ENCODE data around the gene RIBC2.

RIBC2 gene

DNA sequence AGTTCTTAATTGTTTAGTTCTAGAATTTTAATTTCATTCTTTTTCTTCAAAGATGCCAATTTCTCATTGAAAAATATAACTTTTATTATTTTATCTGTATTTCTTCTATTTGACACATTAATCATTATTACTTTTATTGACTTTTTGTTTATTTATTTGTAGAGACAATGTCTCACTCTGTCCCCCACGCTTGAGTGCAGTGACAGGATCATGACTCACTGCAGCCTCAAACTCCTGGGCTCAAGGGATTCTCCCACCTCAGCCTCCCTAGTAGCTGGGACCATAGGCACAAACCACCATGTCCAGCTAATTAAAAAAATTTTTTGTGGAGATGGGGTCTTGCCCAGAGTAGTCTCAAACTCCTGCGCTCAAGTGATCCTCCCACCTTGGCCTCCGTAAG is 58.9 kb downstream of the RIBC2 start:
- no peak overlapping the region for H3K9ac ChIP-seq (ENCODE audit: low read length)

DNA sequence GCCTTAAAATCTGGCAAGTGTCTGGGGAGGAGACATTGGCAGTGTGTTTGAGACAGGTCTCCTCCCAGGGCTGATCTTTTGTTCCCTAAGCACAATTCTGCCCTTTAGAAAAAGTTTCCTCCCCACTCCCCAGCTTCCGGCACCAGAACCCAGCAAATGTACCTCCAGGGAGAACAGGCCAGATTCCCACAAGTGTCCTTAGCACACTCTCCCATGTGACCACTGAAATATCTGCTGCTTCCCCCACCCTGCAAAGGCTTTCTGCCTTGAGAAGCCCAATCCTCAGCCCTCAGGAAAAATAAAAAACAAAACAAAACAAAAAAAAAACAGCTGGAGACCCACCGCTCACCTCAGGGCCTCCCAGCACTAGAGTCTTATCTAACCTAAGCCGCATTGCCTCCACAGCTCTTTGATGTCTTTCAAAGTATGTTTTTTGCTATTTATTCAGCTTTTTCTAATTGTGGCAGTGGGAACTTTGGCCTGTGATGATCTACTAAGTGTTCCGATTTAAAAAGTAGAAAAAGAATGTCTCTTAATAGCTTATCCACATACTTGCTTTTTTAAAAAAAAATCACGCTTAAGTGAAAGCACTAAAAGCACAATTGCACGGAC is 60.2 kb downstream of the RIBC2 start:
- Histone ChIP-seq H3K4me3 (ENCODE audit: insufficient read depth in 1 of 2, low read depth in 1 of 2, low read length in 2 of 2) (no peak overlapping the region), H4K8ac (ENCODE audit: low read length) (no peak overlapping the region), H3K18ac (ENCODE audit: low read depth in 1 of 2, low read length in 2 of 2) (peak overlapping the region in 1 of 2 experiments; percentile 13), H3K79me1 (replicated peaks; ENCODE audit: low read length, poor library complexity, severe bottlenecking) (no peaks in the 10 kb centered on the region), H2BK5ac (ENCODE audit: low read depth, low read length, poor library complexity, severe bottlenecking) (no peak overlapping the region), H3K14ac (ENCODE audit: low read length in 2 of 2) (no peak overlapping the region), H3K4me1 (ENCODE audit: control insufficient read depth, insufficient read depth, low read depth, low read length) (peaks cover 14% of the 10 kb centered on the region), H2AFZ (ENCODE audit: low read depth, low read length) (no peak overlapping the region), H2BK15ac (ENCODE audit: low read depth, poor library complexity, severe bottlenecking) (no peak overlapping the region), H3K36me3 (ENCODE audit: control insufficient read depth in 1 of 2, insufficient read depth in 2 of 2, low read depth in 1 of 2, low read length in 2 of 2) (no peaks in the 10 kb centered on the region), H3K9me3 (ENCODE audit: control insufficient read depth, low read length) (no peaks in the 10 kb centered on the region), H3K4ac (ENCODE audit: low read depth in 1 of 2, low read length in 2 of 2) (no peak overlapping the region), H2BK120ac (ENCODE audit: low read depth, low read length) (peak overlapping the region; percentile 54), H3K27ac (ENCODE audit: low read length, poor library complexity, severe bottlenecking) (no peak overlapping the region), H3K9ac (ENCODE audit: low read length) (no peak overlapping the region), H3K4me2 (ENCODE audit: low read length, poor library complexity, severe bottlenecking) (no peak overlapping the region), H2BK12ac (ENCODE audit: low read length in 2 of 2) (no peak overlapping the region), H3K23ac (ENCODE audit: low read length in 2 of 2) (no peak overlapping the region), H3K27me3 (ENCODE audit: control insufficient read depth in 1 of 2, insufficient read depth in 1 of 2, low read length in 2 of 2) (no peaks in the 10 kb centered on the region), H4K91ac (ENCODE audit: low read length) (no peak overlapping the region), H2AK5ac (ENCODE audit: low read length, severe bottlenecking) (no peak overlapping the region)
- WGBS: 73% methylated on average over 3 of the region's 6 CpGs
- no peak for DNase-seq

More for the DNA sequence above, 58.9 kb downstream of the RIBC2 start:
- H2AFZ ChIP-seq (ENCODE audit: low read depth, low read length): no peak overlapping the region
- no peak overlapping the region for H2AK5ac ChIP-seq (ENCODE audit: low read length, severe bottlenecking)
- no peak overlapping the region for H2BK120ac ChIP-seq (ENCODE audit: low read depth, low read length)
- no peak overlapping the region for H2BK12ac ChIP-seq (ENCODE audit: low read length in 2 of 2)
- H3K14ac ChIP-seq (ENCODE audit: low read length in 2 of 2): no peak overlapping the region
- no peak overlapping the region for H4K91ac ChIP-seq (ENCODE audit: low read length)
- no peak overlapping the region for H2BK5ac ChIP-seq (ENCODE audit: low read depth, low read length, poor library complexity, severe bottlenecking)
- H3K4me1 ChIP-seq (ENCODE audit: control insufficient read depth, insufficient read depth, low read depth, low read length): peaks cover 10% of the 10 kb centered on the region
- no peak overlapping the region for H4K8ac ChIP-seq (ENCODE audit: low read length)
- H3K27ac ChIP-seq (ENCODE audit: low read length, poor library complexity, severe bottlenecking): no peak overlapping the region
- 74% methylated on average over 3 of the region's 3 CpGs for WGBS
- H3K4me2 ChIP-seq (ENCODE audit: low read length, poor library complexity, severe bottlenecking): no peak overlapping the region
- no peak overlapping the region for H3K18ac ChIP-seq (ENCODE audit: low read depth in 1 of 2, low read length in 2 of 2)
- H3K36me3 ChIP-seq (ENCODE audit: control insufficient read depth in 1 of 2, insufficient read depth in 2 of 2, low read depth in 1 of 2, low read length in 2 of 2): no peaks in the 10 kb centered on the region
- no peak overlapping the region for H3K4ac ChIP-seq (ENCODE audit: low read depth in 1 of 2, low read length in 2 of 2)
- no peaks in the 10 kb centered on the region for H3K79me1 ChIP-seq (replicated peaks; ENCODE audit: low read length, poor library complexity, severe bottlenecking)
- no peak overlapping the region for H3K4me3 ChIP-seq (ENCODE audit: insufficient read depth in 1 of 2, low read depth in 1 of 2, low read length in 2 of 2)
- no peak overlapping the region for H3K23ac ChIP-seq (ENCODE audit: low read length in 2 of 2)
- no peak for DNase-seq
- peaks cover 9% of the 10 kb centered on the region for H3K9me3 ChIP-seq (ENCODE audit: control insufficient read depth, low read length)
- H2BK15ac ChIP-seq (ENCODE audit: low read depth, poor library complexity, severe bottlenecking): no peak overlapping the region
- no peaks in the 10 kb centered on the region for H3K27me3 ChIP-seq (ENCODE audit: control insufficient read depth in 1 of 2, insufficient read depth in 1 of 2, low read length in 2 of 2)

DNA sequence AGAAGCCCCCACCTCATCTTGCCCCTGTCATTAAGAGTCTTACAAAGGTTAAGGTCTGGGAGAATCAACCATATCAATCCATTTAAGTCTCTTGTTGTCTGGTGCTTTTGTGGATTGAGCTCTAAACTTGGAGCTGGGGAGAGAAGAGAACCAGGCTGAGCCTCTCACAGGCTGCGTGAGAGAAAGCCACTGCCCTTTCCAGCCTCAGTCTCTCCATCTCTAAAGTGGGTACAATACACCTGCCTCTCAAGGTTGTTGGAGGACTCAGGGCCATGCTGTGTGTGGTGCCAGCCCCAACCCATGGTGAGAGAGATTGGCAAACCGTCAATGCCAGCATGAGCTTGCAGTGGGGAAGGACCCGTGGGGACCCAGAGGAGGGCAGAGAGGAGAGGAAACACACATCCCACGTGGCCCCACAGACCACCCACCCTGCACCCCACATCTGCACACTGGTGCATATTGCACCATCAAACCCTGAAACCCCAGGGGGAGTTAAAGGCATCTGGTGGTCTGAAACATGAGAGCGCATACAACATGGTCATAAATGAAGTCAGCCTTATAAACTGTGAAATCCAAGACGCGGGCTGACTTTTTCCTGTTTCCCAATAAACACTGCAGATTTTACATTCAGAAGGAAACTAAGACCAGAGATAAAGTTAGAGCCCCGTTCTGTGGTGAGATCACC is 61.7 kb downstream of the RIBC2 start:
- H3K9me3 ChIP-seq (ENCODE audit: control insufficient read depth, low read length): no peaks in the 10 kb centered on the region
- no peak overlapping the region for H3K4me3 ChIP-seq (ENCODE audit: insufficient read depth in 1 of 2, low read depth in 1 of 2, low read length in 2 of 2)
- H3K27me3 ChIP-seq (ENCODE audit: control insufficient read depth in 1 of 2, insufficient read depth in 1 of 2, low read length in 2 of 2): no peaks in the 10 kb centered on the region
- 88% methylated on average over 7 of the region's 8 CpGs for WGBS
- peak overlapping the region in 1 of 2 experiments; percentile 40 for H2BK12ac ChIP-seq (ENCODE audit: low read length in 2 of 2)
- H4K91ac ChIP-seq (ENCODE audit: low read length): peak overlapping the region; percentile 3
- no peak overlapping the region for H2BK120ac ChIP-seq (ENCODE audit: low read depth, low read length)
- no peak overlapping the region for H3K4me2 ChIP-seq (ENCODE audit: low read length, poor library complexity, severe bottlenecking)
- H3K18ac ChIP-seq (ENCODE audit: low read depth in 1 of 2, low read length in 2 of 2): no peak overlapping the region
- no peak overlapping the region for H3K23ac ChIP-seq (ENCODE audit: low read length in 2 of 2)
- DNase-seq: no peak
- no peak overlapping the region for H3K27ac ChIP-seq (ENCODE audit: low read length, poor library complexity, severe bottlenecking)
- no peak overlapping the region for H3K4ac ChIP-seq (ENCODE audit: low read depth in 1 of 2, low read length in 2 of 2)
- H3K4me1 ChIP-seq (ENCODE audit: control insufficient read depth, insufficient read depth, low read depth, low read length): peaks cover 8% of the 10 kb centered on the region
- no peak overlapping the region for H4K8ac ChIP-seq (ENCODE audit: low read length)
- H3K9ac ChIP-seq (ENCODE audit: low read length): no peak overlapping the region
- H2BK15ac ChIP-seq (ENCODE audit: low read depth, poor library complexity, severe bottlenecking): no peak overlapping the region
- no peak overlapping the region for H3K14ac ChIP-seq (ENCODE audit: low read length in 2 of 2)
- no peaks in the 10 kb centered on the region for H3K36me3 ChIP-seq (ENCODE audit: control insufficient read depth in 1 of 2, insufficient read depth in 2 of 2, low read depth in 1 of 2, low read length in 2 of 2)
- no peak overlapping the region for H2BK5ac ChIP-seq (ENCODE audit: low read depth, low read length, poor library complexity, severe bottlenecking)
- no peak overlapping the region for H2AFZ ChIP-seq (ENCODE audit: low read depth, low read length)
- no peaks in the 10 kb centered on the region for H3K79me1 ChIP-seq (replicated peaks; ENCODE audit: low read length, poor library complexity, severe bottlenecking)
- H2AK5ac ChIP-seq (ENCODE audit: low read length, severe bottlenecking): no peak overlapping the region

DNA sequence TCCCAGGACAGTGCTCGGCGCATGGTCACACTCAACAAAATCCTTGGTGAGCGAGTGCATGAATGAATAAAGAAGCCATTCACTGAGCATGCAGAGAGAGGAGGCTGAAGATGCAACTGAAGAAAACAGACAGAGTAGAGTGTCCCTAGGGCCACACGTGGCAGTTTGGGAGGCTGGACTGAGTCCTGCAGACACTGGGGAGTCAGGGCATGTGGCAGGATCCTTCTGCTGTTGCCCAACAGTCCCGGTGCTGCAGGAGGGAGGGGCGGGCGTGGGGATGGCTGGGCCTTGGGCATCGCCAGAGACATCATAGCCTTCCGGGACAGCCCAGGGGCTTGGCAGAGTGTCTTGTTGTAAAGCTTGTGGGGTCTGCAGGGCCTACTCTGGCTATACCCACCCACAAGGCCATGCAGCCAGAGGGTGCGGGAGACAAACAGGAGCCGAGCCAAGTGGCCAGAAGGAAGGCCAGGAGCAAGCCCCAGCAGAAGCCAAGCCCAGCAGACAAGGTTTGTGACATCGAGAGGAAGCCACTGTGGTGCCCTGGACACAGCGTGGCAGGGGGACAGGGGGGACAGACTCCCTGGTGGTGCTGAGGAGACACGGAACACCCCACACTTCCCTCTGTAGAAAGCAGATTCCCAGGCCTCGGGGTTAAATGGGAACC is 62.5 kb downstream of the RIBC2 start:
- WGBS: 96% methylated on average over 14 of the region's 15 CpGs
- no peak overlapping the region for H4K91ac ChIP-seq (ENCODE audit: low read length)
- H3K4me1 ChIP-seq (ENCODE audit: control insufficient read depth, insufficient read depth, low read depth, low read length): peaks cover 4% of the 10 kb centered on the region

More for the DNA sequence above, 62.5 kb downstream of the RIBC2 start:
- H3K4ac ChIP-seq (ENCODE audit: low read depth in 1 of 2, low read length in 2 of 2): no peak overlapping the region
- no peaks in the 10 kb centered on the region for H3K27me3 ChIP-seq (ENCODE audit: control insufficient read depth in 1 of 2, insufficient read depth in 1 of 2, low read length in 2 of 2)
- H3K4me3 ChIP-seq (ENCODE audit: insufficient read depth in 1 of 2, low read depth in 1 of 2, low read length in 2 of 2): no peak overlapping the region
- H2AFZ ChIP-seq (ENCODE audit: low read depth, low read length): no peak overlapping the region
- no peak overlapping the region for H3K27ac ChIP-seq (ENCODE audit: low read length, poor library complexity, severe bottlenecking)
- H2BK12ac ChIP-seq (ENCODE audit: low read length in 2 of 2): peak overlapping the region in 1 of 2 experiments; percentile 2
- H4K8ac ChIP-seq (ENCODE audit: low read length): no peak overlapping the region
- peak overlapping the region in 1 of 2 experiments; percentile 48 for H3K18ac ChIP-seq (ENCODE audit: low read depth in 1 of 2, low read length in 2 of 2)
- H3K23ac ChIP-seq (ENCODE audit: low read length in 2 of 2): no peak overlapping the region
- H3K4me2 ChIP-seq (ENCODE audit: low read length, poor library complexity, severe bottlenecking): no peak overlapping the region
- no peak for DNase-seq
- no peak overlapping the region for H2BK5ac ChIP-seq (ENCODE audit: low read depth, low read length, poor library complexity, severe bottlenecking)
- peak overlapping the region; percentile 68 for H2BK15ac ChIP-seq (ENCODE audit: low read depth, poor library complexity, severe bottlenecking)
- no peak overlapping the region for H3K14ac ChIP-seq (ENCODE audit: low read length in 2 of 2)
- no peak overlapping the region for H3K9ac ChIP-seq (ENCODE audit: low read length)
- no peak overlapping the region for H2AK5ac ChIP-seq (ENCODE audit: low read length, severe bottlenecking)
- no peaks in the 10 kb centered on the region for H3K9me3 ChIP-seq (ENCODE audit: control insufficient read depth, low read length)
- no peak overlapping the region for H2BK120ac ChIP-seq (ENCODE audit: low read depth, low read length)
- H3K79me1 ChIP-seq (replicated peaks; ENCODE audit: low read length, poor library complexity, severe bottlenecking): no peaks in the 10 kb centered on the region
- H3K36me3 ChIP-seq (ENCODE audit: control insufficient read depth in 1 of 2, insufficient read depth in 2 of 2, low read depth in 1 of 2, low read length in 2 of 2): no peaks in the 10 kb centered on the region
